ENCODE measurements around the gene PITPNC1.
"Not testable (repeated sequence)": the region's sequence is repeated elsewhere in the genome, so short reads cannot be mapped to it uniquely, and the experiment has no call there.

Gene PITPNC1

DNA sequence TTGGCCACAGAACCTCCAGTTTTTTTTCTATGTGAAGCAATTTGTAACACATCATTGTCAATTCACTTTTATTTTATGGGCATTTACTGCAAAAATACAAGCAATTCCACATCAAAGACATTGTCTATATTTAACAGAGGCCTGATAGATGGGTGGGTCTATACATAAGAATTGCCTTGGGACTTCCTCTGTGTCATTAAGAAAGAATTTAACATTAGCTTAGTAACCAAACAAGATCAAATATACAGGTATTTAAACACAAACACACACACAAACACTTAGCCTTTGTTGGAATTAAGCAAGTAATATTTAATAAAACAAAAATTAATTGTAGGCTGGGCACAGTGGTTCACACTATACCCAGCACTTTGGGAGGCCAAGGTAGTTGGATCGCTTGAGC, 4.3 kb upstream of the PITPNC1 start:
- no peak for DNase-seq

DNA sequence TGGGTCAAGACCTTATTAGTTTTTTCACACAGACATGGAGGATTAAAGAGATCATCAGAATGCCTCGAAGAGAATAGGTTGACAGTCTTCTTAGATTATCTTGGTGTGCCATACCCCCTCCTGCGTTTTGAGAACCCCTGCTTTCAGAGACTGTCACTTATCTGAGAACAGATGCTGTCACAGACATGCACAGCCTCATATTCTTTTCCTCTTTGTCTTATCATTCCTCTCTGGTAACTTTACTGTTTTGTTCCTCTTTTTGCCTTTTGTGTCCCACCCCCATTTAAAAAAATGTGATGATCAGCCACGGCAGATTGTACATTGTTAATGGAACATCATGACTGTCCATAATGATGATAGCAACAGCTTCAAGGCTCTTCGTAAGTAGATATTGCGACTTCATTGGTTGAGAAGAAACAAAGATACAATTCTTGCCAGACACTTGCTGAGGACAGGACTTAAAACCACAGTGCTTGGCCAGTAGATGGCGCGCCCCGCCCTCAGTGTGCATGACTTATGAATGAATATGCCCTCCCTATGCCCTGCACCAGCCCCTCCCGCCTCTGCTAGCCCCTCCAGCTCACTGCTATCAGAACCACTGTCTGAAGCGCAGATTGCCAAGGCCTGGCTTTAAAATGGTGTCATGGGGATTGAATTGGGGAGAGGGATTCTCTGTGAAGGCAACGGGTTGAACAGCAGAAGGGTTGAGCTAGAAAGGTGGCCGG, 2.6 kb upstream of the PITPNC1 start:
- DNase-seq: peak; percentile 25

DNA sequence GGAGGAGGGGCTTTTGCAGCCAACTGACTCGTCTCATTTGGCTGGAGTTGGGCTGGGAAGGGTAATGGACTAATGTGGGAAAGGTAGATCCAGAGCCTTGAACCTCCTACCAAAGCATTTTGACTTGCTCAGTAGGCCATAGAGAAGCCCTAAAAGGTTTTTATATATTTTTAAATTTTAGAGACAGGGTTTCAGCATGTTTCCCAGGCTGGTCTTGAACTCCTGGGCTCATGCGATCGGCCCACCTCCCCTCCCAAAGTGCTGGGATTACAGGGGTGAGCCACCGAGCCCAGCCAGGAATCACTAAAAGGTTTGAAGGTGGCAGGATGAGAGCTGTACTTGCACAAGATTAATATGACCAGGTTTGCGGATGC, 2.0 kb upstream of the PITPNC1 start:
- no peak for DNase-seq

DNA sequence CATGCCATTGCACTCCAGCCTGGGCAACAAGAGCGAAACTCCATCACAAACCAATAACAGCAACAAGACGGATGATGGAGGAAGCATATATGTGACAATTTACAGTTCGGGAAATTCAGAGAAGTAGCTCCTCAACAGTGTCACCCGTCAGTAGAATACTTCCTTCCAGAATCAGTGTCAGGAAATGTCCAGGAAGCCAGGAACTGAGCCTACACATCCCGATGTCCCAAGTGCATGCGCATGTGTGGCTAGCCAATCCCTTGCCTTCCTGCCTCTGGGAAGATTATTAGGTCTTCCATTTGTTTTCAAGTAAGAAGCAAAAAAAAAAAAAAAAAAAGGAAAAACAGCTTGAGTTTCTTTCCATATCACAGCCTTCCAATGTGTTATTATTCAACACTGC, 1.4 kb upstream of the PITPNC1 start:
- DNase-seq: no peak

DNA sequence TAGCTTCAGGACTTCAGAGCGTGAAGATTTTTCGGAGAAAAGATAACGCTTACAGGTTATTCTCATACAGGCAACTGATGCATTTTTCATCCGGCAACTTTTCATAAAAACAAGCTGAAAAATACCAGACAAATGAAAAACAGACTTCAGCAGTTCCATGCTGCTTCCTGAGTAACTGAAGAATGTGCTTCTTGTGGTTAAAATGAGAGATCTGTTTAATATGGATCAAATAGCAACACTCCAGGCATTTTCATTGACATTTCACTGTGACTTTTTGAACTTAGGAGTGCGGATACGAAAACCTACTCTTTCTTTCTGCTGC, 705 bp upstream of the PITPNC1 start:
- DNase-seq: no peak

DNA sequence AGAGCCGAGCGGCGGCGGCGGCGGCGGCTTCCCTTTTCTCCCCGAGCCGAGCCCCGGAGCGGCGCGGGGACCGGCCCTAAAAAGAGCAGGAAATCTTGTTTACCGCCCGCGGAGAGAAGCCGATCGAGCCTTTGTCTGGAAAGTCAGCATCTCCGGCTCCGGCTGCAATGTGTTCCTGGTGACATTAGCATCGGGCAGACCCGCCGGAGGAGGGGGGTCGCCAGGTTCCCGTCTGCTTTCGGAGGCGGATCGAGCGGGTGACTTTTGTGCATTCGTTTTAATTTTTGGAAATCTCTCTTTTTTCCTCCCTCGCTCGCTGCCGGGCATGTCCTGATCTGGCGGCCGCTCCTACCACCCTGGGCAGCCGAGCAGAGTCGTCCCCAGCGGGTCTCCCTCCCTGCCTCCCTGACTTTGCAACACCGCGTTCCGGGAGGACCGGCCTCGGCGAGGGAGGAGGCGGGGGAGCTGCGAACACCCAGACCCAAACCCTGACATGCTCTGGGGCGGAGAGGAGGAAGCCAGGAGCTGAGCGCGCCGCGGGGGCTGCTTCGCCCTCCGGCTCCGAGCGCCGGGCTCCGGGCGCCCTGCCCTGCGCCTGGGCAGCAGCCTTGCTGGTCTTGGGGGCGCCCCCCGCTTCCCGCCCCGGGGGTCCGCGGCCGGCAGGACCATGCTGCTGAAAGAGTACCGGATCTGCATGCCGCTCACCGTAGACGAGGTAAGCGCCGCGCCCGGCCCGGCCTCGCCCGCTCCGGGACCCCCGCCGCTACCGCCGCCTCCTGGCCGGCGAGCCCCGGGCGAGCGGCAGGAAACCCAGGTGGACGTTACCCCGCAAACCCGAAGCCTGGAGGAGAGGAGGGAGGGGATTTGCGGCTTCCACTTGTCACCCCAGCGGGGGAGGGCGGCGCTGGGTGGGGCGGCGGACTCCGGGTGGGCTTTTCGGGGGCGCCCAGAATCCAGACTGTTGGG, 690 bp downstream of the PITPNC1 start:
- DNase-seq: no peak

DNA sequence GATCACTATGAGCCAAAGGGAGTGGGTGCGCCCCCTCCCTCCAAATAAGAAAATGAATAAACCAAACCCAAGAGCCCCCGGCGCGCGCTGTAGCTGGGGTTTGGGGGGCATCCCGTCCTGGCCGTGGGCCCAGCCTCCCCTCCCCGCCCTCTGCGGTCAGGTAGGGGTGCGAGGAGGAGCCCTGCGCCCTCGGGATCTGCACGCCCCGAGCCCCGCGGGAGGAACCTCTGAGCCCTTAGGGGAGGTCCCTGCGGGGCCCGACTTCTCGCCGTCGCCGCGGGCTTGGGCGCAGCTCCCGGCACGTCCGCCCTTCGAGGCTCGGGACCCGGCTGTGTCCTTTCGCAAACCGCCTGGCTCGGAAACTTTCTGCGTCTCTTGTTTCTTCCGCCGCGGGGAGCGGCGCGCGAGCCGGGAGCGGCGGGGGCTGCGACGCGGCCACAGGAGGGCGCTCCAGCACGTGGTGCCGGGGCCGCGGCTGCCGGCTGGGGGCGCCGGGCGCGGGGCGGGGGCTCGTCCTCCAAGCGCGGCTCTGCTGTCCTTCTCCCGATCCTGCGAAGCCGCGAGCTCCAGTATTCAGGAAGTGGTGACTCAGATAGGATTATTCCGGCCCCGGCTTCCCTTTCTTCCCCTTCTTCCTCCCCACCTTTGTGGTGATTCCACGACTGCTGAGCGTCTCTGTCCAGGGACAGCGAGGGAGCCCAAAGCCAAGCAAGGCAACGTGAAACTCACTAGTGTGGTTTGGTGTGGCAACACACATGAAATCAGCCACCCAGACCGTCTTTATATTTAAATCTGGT, 1.6 kb downstream of the PITPNC1 start:
- peak; percentile 23 for DNase-seq

DNA sequence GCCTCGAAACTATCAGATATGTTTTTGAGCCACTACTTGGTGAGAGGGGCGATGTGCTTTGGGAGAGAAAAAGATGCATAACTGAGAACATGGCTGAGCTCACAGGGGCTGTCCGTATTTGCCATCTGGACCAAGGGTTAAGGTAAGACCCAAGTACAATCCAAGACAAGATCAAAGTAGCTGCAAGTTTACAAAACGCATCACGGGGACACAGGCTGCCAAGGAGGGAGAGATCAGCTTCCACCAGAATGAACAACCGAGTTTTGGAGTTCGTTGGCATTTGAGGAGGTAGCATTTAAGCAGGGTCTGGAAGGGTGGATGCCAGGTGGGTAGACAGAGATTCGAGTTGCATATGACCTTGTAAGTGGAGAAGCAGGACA, 2.2 kb downstream of the PITPNC1 start:
- DNase-seq: no peak

DNA sequence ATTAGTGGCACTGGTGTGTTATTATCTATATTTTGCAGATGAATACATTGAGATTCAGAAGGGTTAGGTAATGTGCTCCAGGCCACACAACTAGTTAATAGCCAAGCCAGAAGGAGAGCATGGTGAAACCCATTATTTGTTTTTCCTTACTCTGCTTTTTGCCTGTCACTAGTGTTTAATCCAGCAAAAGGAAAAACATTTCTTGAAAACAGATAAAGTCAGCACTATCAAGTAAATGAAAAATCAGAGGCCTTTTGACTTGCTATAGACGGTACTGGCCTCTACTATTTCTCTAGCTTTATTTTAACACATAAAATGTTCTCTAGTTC, 4.8 kb downstream of the PITPNC1 start:
- DNase-seq: no peak

DNA sequence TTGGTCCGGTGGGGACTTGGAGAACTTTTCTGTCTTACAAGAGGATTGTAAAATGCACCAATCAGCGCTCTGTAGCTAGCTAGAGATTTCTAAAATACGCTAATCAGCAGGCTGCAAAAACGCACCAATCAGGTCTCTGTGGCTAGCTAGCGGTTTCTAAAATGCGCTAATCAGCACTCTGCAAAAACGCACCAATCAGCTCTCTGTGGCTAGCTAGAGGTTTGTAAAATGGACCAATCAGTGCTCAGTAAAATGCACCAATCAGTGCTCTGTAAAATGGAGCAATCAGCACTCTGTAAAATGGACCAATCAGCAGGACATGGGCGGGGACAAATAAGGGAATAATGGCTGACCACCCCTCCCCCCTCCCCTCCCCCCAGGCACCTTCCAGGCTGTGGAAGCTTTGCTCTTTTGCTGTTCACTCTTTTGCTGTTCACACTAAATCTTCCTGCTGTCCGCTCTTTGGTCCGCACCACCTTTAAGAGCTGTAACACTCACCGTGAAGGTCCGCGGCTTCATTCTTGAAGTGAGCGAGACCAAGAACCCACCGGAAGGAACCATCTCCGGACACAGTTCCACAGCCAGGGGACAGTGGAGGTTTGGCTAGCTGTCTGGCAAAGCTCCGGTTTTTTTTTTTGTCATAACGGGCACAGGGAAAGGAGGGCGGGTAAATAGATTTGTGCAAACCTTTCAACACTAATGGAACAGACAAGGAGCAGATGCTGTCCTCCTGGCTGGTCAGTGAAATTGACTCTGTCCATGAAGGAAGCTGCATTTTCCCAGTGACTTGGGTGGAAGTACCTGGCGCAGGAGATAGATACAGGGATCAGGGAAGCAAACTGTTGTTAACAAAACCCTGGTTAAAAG, 8.3 kb downstream of the PITPNC1 start:
- no peak for DNase-seq

DNA sequence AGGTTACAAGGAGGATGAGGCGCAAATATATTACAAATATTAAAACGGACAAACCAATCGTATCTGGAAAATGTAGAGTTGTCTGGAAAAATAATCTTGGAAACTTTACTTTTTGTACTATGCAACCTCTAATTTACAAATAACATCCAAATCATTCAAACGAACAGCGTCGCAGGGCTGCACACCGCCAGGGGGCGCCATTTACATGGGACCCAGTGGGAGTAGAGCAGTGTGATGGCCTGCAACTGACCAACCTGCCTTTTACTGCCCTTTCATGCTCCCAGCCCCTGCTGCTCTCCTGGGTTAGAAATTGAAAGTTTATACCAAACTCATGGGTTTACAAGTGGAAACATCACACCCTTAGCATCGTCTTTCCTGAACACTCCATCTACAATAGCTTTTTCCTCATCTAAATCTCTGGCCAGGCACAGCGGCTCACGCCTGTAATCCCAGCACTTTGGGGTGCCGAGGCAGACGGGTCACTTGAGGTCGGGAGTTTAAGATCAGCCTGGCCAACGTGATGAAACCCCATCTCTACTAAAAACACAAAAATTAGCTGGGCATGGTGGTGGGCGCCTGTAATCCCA, 10.0 kb downstream of the PITPNC1 start:
- DNase-seq: peak; percentile 43

DNA sequence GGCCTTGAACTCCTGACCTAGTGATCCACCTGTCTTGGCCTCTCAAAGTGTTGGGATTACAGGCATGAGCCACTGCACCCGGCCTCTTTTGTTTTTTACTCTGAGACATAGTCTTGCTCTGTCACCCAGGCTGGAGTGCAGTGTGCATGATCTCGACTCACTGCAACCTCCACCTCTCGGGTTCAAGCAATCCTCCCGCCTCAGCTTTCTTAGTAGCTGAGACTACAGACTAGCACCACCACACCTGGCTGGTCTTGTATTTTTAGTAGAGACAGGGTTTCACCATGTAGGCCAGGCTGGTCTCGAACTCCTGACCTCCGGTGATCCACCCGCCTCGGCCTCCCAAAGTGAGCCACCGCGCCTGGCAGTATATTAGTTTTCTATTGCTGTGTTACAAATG, 11.5 kb downstream of the PITPNC1 start:
- DNase-seq: not testable (repeated sequence)

DNA sequence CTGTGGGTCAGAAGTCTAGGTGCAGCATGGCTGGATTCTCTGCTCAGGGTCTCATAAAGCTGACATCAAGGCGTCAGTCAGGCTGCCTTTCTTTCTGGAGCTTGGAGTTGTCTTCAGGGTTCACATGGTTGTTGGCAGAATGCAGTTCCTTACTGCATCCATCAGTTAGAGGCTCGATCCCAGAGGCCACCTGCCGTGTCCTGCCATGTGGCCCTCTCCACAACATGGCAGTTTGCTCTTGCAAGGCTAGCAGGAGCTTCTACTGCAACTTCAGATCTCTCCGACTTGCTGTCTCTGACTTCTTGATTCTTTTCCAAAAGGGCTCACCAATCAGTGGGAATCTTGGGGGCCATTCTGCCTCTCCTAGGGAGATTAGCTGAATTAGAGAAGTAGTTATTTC, 11.9 kb downstream of the PITPNC1 start:
- no peak for DNase-seq

DNA sequence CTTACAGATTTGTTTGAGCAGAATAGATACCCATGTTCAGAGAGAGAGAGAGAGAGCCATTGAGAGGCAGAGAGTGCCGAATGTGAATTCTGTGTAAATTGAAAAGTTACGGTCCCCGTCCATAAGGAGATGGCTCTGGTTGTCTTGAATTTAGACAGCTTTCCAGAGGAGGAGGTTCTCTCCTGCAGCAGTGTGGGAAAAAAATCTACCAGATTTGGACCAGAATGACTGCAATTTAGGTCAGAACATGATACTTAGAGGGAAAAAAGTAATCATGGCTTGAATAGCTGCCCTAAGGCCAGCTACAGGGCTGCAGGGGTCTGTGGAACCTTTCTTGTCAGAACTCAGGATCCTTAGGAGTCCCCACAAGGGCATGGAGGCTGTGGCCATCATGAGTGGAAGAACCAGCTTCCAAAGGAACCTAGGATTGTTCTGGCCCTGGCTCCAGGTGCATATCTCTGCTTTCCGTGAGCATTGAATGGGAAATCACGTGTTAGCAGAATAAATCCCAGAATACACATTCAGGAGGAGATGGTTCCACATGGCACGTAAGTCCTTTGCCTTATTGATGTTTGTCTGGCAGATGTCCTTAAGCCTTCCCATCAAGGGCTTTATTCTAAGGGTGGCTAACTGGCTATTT, 13.0 kb downstream of the PITPNC1 start:
- DNase-seq: no peak

DNA sequence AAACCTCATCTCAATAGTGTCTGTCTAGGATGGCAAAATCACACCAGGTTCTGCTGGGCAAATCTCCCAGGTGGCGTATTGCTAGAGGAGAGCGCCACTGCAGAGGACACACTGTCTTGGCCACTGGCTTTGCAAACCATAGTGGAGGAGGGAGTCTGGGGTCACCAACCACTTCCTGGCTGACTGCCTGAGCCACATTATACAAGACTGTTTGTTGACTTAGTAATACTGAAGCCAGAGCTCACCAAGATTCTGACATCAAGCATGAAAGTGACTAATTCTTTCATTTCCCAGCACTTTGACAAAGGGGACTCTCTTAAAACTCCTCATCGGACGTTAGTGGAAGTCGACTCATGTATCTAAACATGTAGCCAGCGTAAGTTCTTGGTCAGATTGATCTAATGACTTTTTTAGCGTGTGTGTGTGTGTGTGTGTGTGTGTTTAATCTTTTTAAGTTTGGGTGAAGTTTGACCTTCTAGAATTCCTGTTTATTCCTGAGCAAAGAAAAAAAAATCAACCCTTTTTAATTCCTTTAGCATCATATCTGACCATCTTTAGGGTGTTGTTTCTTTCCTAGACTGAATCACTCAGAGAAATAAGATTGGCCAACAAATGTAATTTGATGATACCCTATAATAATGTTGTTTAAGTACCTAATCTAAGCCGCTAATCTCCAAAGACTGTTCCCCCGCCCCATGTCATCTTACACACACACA, 13.7 kb downstream of the PITPNC1 start:
- peak; percentile 83 for DNase-seq

DNA sequence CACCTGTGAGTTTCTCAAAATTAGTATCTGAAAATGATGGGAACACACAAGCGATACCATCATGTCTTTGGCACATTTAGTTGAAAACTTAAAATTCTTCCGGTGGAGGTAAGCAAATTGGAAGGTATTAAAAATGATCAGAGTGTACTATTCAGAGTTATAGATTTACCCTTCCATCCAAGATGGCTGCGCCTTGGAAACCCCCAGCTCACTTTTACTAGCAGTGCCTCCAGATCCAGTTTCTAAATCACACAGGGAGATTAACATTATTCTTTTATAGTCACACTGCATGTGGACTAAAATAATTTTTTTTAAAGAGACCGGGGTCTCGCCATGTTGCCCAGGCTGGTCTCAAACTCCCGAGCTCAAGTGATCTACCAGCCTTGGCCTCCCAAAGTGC, 15.0 kb downstream of the PITPNC1 start:
- DNase-seq: no peak

DNA sequence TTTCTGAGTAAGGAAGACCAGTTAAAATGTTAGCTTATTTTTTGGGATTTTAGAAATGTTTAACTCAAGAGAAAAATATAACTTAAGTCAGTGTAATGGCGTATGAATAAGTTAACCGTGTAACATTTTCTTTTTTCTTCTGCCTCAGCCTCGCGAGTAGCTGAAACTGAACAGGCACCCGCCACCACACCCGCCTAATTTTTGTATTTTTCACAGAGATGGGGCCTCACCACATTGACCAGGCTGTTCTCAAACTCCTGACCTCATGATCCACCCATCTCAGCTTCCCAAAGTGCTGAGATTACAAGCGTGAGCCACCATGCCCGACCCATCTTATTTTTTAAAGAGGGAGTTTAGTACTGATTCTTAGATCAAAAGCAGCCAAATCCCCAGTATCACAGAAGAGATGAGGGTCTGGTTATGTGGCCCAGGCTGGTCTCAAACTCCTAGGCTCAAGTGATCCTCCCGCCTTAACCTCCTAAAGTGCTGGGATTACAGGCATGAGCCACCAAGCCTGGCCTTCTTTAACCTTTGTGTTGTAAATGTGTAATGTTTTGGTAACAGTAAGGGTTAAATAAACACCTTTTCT, 16.8 kb downstream of the PITPNC1 start:
- no peak for DNase-seq

DNA sequence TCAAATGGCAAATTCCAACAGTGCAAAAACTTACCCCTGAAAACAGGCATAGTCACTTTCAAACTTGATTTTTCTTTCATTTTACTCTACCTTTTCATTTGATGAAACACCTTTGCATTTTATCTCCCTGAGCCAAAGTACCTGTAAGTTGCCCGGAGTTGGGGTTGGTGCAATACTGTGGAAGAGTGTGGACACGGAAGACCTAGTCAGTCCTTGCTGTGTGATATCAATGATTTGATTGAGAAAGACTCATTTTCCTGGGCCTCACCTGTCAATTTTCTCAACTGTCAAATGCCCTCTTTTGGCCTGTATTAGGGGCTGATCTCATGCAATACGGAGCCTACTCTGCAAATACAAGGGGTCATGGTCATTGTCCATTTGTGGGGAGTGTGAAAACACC, 22.6 kb downstream of the PITPNC1 start:
- no peak for DNase-seq

DNA sequence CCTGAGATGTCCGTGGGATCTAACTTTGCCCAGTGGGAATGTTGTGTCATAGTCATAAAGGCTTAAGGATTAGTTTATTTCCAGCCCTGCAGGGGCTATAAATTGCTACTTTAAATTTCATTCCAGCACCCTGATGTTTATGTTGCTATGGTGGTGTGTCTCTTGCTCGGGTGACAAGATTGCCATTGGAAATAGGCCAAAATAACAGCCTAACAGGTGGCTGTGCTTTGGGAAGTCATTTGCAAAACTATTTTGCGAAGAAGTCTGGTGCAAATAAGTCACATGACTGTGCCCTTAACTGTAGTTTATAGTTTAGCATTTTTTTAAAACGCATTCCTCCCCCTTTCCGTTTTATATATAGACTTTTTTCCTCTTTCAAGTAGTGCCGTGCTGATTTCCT, 23.1 kb downstream of the PITPNC1 start:
- DNase-seq: no peak

DNA sequence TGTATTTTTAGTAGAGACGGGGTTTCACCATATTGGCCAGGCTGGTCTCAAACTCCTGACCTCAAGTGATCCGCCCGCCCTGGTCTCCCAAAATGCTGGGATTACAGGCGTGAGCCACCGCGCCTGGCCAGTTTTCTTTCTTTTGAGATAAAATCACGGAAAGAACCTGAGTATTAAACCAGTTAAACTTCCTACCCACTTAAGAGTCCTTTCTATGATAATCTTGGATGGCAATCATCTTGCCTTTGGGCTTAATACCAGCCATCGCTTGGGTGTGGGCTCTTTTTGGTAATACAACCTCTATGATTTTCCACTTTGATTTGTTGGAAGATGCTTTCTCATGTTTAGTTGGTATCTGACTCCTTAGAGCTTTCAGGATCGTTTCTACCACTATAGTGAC, 24.0 kb downstream of the PITPNC1 start:
- DNase-seq: no peak
